Measurements from ENCODE around the gene TNS3.

TNS3 gene

GRCh38 chr7:47288060-47288459 is 293.9 kb downstream of the TNS3 start:
- H3K4me3 ChIP-seq (ENCODE audit: low read depth, low read length), result no peak overlapping the region
- TF ChIP-seq CTCF (IDR thresholded peaks at IDR 0.05; ENCODE audit: low read depth, low read length), result no peak

GRCh38 chr7:47285860-47286491 is 295.9 kb downstream of the TNS3 start:
- no peak for TF ChIP-seq CTCF (IDR thresholded peaks at IDR 0.05; ENCODE audit: low read depth, low read length)
- no peak overlapping the region for H3K4me3 ChIP-seq (ENCODE audit: low read depth, low read length)

- no peak for TF ChIP-seq CTCF (IDR thresholded peaks at IDR 0.05; ENCODE audit: low read depth, low read length)
- H3K4me3 ChIP-seq (ENCODE audit: low read depth, low read length), result no peak overlapping the region
Observed at GRCh38 chr7:47284691-47285635, 296.9 kb downstream of the TNS3 start.

GRCh38 chr7:47283497-47284131 is 298.3 kb downstream of the TNS3 start:
- H3K4me3 ChIP-seq (ENCODE audit: low read depth, low read length), result no peak overlapping the region

GRCh38 chr7:47282790-47283496 is 299.0 kb downstream of the TNS3 start:
- TF ChIP-seq CTCF (IDR thresholded peaks at IDR 0.05; ENCODE audit: low read depth, low read length), result no peak
- no peak overlapping the region for H3K4me3 ChIP-seq (ENCODE audit: low read depth, low read length)

More at GRCh38 chr7:47283497-47284131, 298.3 kb downstream of the TNS3 start:
- no peak for TF ChIP-seq CTCF (IDR thresholded peaks at IDR 0.05; ENCODE audit: low read depth, low read length)

- no peak for TF ChIP-seq CTCF (IDR thresholded peaks at IDR 0.05; ENCODE audit: low read depth, low read length)
- H3K4me3 ChIP-seq (ENCODE audit: low read depth, low read length), result no peak overlapping the region
Observed at GRCh38 chr7:47281966-47282643, 299.8 kb downstream of the TNS3 start.

Measured in WI38 (cell line).